ENCODE results near the gene CSNK2A1.

CSNK2A1 gene

GRCh38 chr20:561437-562231, 18.0 kb upstream of the CSNK2A1 start:
- Histone ChIP-seq H3K4me3 (ENCODE audit: low read depth, low read length) (no peak overlapping the region), H3K4me1 (ENCODE audit: control insufficient read depth, insufficient read depth, low read length) (no peaks in the 10 kb centered on the region), H3K27me3 (ENCODE audit: control insufficient read depth, insufficient read depth, low read length) (no peaks in the 10 kb centered on the region), H3K9me3 (ENCODE audit: control insufficient read depth, insufficient read depth, low read length) (no peaks in the 10 kb centered on the region), H3K36me3 (ENCODE audit: control insufficient read depth, insufficient read depth, low read length) (no peaks in the 10 kb centered on the region), H3K9ac (ENCODE audit: low read depth, low read length) (no peak overlapping the region)

DNA sequence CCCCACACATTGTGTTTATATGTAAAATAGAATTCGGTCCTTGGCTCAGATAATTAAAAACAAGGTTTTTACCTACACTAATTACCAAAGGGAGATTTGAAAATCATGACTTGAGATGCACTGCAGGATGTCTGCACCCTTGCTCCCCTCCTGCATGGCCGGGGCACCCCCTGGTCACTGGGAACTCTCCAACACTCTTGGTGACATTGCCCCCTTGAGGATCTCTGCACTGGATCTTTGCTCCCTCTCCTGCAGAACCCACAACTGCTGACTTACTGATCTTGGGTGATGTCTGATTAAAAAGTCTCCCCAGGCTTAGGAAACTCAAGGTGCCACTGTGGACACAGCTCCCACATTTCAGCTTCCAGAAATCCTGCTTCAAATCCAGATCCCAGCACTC, 17.1 kb upstream of the CSNK2A1 start:
- no peaks in the 10 kb centered on the region for H3K27me3 ChIP-seq (ENCODE audit: control insufficient read depth, insufficient read depth, low read length)

DNA sequence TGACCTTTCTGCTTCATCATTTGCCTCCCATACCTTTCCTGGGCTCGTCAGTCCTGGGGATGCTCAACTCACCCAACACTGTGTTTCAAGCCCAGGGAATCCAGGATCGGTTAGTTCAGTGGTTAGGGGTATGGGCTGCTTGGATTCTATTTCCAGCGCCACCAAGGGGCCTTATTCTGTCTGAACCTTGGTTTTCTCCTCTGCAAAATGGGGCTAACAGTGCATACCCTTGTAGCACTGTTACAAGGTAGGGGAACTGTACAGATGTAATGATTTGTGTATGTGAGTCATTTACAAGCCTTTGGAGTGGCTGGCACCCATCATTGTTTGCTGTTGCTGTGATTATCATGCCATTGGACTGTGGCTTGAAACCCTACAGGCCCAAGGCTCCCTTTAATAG, 14.5 kb upstream of the CSNK2A1 start:
- Histone ChIP-seq H3K4me3 (ENCODE audit: low read depth, low read length) (no peak overlapping the region), H3K9me3 (ENCODE audit: control insufficient read depth, insufficient read depth, low read length) (no peaks in the 10 kb centered on the region), H3K9ac (ENCODE audit: low read depth, low read length) (no peak overlapping the region), H3K27me3 (ENCODE audit: control insufficient read depth, insufficient read depth, low read length) (no peaks in the 10 kb centered on the region), H3K4me1 (ENCODE audit: control insufficient read depth, insufficient read depth, low read length) (no peaks in the 10 kb centered on the region), H3K36me3 (ENCODE audit: control insufficient read depth, insufficient read depth, low read length) (no peaks in the 10 kb centered on the region)

More for the DNA sequence above, 17.1 kb upstream of the CSNK2A1 start:
- H3K4me1 ChIP-seq (ENCODE audit: control insufficient read depth, insufficient read depth, low read length), result no peaks in the 10 kb centered on the region
- H3K9me3 ChIP-seq (ENCODE audit: control insufficient read depth, insufficient read depth, low read length), result no peaks in the 10 kb centered on the region
- H3K36me3 ChIP-seq (ENCODE audit: control insufficient read depth, insufficient read depth, low read length), result no peaks in the 10 kb centered on the region
- no peak overlapping the region for H3K9ac ChIP-seq (ENCODE audit: low read depth, low read length)
- H3K4me3 ChIP-seq (ENCODE audit: low read depth, low read length), result no peak overlapping the region

DNA sequence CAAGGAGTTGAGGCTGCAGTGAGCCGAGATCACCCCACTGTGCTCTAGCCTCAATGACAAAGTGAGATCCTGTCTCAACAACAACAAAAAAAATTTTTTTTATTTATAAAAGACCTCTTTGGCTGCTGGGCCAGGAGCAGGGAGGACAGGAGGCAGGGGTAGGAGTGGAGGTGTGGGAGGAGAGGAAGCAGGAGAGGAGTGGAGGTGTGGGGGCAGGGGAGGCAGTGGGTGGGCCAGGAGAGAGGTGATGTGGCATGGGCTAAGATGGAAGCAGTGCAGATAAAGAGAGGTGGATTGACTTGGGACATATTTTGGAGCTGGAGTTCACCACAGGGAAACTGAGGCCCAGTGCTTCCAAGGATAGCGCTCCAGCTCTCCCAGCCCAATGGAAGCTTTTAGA, 13.4 kb upstream of the CSNK2A1 start:
- H3K4me1 ChIP-seq (ENCODE audit: control insufficient read depth, insufficient read depth, low read length), result no peaks in the 10 kb centered on the region
- H3K9me3 ChIP-seq (ENCODE audit: control insufficient read depth, insufficient read depth, low read length), result no peaks in the 10 kb centered on the region
- H3K36me3 ChIP-seq (ENCODE audit: control insufficient read depth, insufficient read depth, low read length), result no peaks in the 10 kb centered on the region
- no peak overlapping the region for H3K9ac ChIP-seq (ENCODE audit: low read depth, low read length)
- no peaks in the 10 kb centered on the region for H3K27me3 ChIP-seq (ENCODE audit: control insufficient read depth, insufficient read depth, low read length)
- H3K4me3 ChIP-seq (ENCODE audit: low read depth, low read length), result no peak overlapping the region

DNA sequence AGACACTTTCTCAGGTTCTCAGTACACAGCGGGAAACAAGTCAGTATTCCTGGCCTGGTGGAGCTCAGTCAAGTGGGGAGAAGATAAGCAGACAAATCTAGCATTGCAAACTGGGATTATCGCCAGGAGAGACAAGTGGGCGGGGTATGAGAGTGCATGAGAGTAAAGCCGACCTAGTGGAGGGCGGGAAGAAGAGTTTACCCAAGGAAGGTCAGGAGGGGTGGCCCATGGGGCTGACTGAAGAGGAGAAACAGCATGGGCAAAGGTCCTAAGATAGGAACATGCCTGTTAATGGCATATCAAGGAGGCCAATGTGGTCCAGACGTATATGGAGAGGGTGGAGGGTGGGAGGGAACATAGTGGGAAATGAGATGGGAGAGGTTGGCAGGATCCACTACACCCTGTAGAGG, 12.4 kb upstream of the CSNK2A1 start:
- Histone ChIP-seq H3K4me1 (ENCODE audit: control insufficient read depth, insufficient read depth, low read length) (no peaks in the 10 kb centered on the region), H3K36me3 (ENCODE audit: control insufficient read depth, insufficient read depth, low read length) (no peaks in the 10 kb centered on the region), H3K4me3 (ENCODE audit: low read depth, low read length) (no peak overlapping the region), H3K27me3 (ENCODE audit: control insufficient read depth, insufficient read depth, low read length) (no peaks in the 10 kb centered on the region), H3K9me3 (ENCODE audit: control insufficient read depth, insufficient read depth, low read length) (no peaks in the 10 kb centered on the region), H3K9ac (ENCODE audit: low read depth, low read length) (no peak overlapping the region)

DNA sequence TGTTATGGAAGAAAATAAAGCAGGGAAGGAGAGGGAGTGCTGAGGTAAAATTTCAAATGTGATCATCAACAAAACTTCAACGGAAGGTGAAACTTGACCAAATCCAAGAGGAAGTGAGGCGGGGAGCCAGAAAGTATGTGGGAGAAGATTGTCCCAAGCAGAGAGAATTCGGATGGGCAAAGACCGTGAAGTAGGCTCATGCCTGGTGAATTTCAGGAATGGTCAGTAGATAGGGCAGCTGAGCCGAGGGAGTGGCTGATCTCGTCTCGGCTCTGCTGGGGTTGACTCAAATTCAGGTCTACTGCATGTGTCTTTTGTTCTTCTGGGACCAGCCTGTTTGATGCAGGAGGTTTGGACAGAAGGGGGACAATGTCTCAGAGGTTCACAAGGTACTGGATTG, 7.0 kb upstream of the CSNK2A1 start:
- Histone ChIP-seq H3K27me3 (ENCODE audit: control insufficient read depth, insufficient read depth, low read length) (peaks cover 3% of the 10 kb centered on the region), H3K4me3 (ENCODE audit: low read depth, low read length) (no peak overlapping the region), H3K9me3 (ENCODE audit: control insufficient read depth, insufficient read depth, low read length) (no peaks in the 10 kb centered on the region), H3K9ac (ENCODE audit: low read depth, low read length) (no peak overlapping the region), H3K36me3 (ENCODE audit: control insufficient read depth, insufficient read depth, low read length) (no peaks in the 10 kb centered on the region), H3K4me1 (ENCODE audit: control insufficient read depth, insufficient read depth, low read length) (no peaks in the 10 kb centered on the region)

GRCh38 chr20:549722-550496, 6.3 kb upstream of the CSNK2A1 start:
- H3K27me3 ChIP-seq (ENCODE audit: control insufficient read depth, insufficient read depth, low read length), result peaks cover 3% of the 10 kb centered on the region
- no peak overlapping the region for H3K9ac ChIP-seq (ENCODE audit: low read depth, low read length)
- no peaks in the 10 kb centered on the region for H3K9me3 ChIP-seq (ENCODE audit: control insufficient read depth, insufficient read depth, low read length)
- H3K4me3 ChIP-seq (ENCODE audit: low read depth, low read length), result no peak overlapping the region
- H3K36me3 ChIP-seq (ENCODE audit: control insufficient read depth, insufficient read depth, low read length), result no peaks in the 10 kb centered on the region
- no peaks in the 10 kb centered on the region for H3K4me1 ChIP-seq (ENCODE audit: control insufficient read depth, insufficient read depth, low read length)

GRCh38 chr20:548906-549305, 5.3 kb upstream of the CSNK2A1 start:
- no peaks in the 10 kb centered on the region for H3K9me3 ChIP-seq (ENCODE audit: control insufficient read depth, insufficient read depth, low read length)
- peaks cover 3% of the 10 kb centered on the region for H3K27me3 ChIP-seq (ENCODE audit: control insufficient read depth, insufficient read depth, low read length)
- no peak overlapping the region for H3K9ac ChIP-seq (ENCODE audit: low read depth, low read length)
- no peaks in the 10 kb centered on the region for H3K36me3 ChIP-seq (ENCODE audit: control insufficient read depth, insufficient read depth, low read length)
- no peak overlapping the region for H3K4me3 ChIP-seq (ENCODE audit: low read depth, low read length)
- no peaks in the 10 kb centered on the region for H3K4me1 ChIP-seq (ENCODE audit: control insufficient read depth, insufficient read depth, low read length)

DNA sequence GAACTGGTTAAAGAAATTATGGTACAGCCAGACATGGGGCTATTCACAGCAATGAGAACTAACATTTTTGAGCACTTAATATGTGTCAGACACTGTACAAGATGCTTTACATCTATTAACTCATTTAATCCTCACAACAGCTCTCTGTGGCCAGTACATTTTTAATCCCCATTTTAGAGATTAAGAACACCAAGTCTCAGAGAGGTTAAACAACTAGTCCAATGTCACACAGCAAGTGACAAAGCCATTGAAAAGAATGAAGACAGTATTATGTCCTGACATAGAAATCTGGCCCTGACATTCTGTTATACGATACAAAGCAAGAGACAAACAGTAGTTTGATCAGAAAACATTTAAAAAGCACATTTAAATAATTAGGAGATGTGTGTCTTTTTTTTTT, 3.8 kb upstream of the CSNK2A1 start:
- Histone ChIP-seq H3K4me1 (ENCODE audit: control insufficient read depth, insufficient read depth, low read length) (no peaks in the 10 kb centered on the region), H3K27me3 (ENCODE audit: control insufficient read depth, insufficient read depth, low read length) (peaks cover 3% of the 10 kb centered on the region), H3K9me3 (ENCODE audit: control insufficient read depth, insufficient read depth, low read length) (no peaks in the 10 kb centered on the region), H3K4me3 (ENCODE audit: low read depth, low read length) (no peak overlapping the region), H3K36me3 (ENCODE audit: control insufficient read depth, insufficient read depth, low read length) (no peaks in the 10 kb centered on the region), H3K9ac (ENCODE audit: low read depth, low read length) (no peak overlapping the region)

DNA sequence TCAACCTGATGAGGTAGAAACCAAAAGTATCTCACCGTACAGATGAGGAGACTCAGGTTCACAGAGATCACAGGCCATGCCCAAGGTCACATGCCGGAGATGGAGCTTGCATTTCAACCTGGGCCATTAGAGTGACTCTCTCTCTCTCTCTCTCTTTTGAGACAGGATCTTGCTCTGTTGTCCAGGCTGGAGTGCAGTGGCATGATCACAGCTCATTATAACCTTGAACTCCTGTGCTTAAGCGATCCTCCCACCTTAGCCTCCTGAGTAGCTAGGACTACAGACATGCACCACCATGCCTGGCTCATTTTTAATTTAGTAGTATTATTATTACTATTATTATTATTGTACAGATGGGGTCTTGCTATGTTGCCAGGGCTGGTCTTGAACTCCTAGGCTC, 2.8 kb upstream of the CSNK2A1 start:
- Histone ChIP-seq H3K27me3 (ENCODE audit: control insufficient read depth, insufficient read depth, low read length) (peaks cover 3% of the 10 kb centered on the region), H3K4me1 (ENCODE audit: control insufficient read depth, insufficient read depth, low read length) (no peaks in the 10 kb centered on the region), H3K9ac (ENCODE audit: low read depth, low read length) (no peak overlapping the region), H3K9me3 (ENCODE audit: control insufficient read depth, insufficient read depth, low read length) (no peaks in the 10 kb centered on the region), H3K36me3 (ENCODE audit: control insufficient read depth, insufficient read depth, low read length) (no peaks in the 10 kb centered on the region), H3K4me3 (ENCODE audit: low read depth, low read length) (no peak overlapping the region)

- H3K4me1 ChIP-seq (ENCODE audit: control insufficient read depth, insufficient read depth, low read length), result peaks cover 6% of the 10 kb centered on the region
- H3K4me3 ChIP-seq (ENCODE audit: low read depth, low read length), result peak overlapping the region; percentile 74
- H3K9me3 ChIP-seq (ENCODE audit: control insufficient read depth, insufficient read depth, low read length), result no peaks in the 10 kb centered on the region
- H3K9ac ChIP-seq (ENCODE audit: low read depth, low read length), result no peak overlapping the region
- no peaks in the 10 kb centered on the region for H3K36me3 ChIP-seq (ENCODE audit: control insufficient read depth, insufficient read depth, low read length)
- H3K27me3 ChIP-seq (ENCODE audit: control insufficient read depth, insufficient read depth, low read length), result peaks cover 3% of the 10 kb centered on the region
Observed at GRCh38 chr20:544153-544725, 649 bp upstream of the CSNK2A1 start.

All from iPS-15b (cell line).